ENCODE data around the gene CFAP298.
"Not testable (repeated sequence)": the region's sequence is repeated elsewhere in the genome, so short reads cannot be mapped to it uniquely, and the experiment has no call there.

CFAP298 gene

DNA sequence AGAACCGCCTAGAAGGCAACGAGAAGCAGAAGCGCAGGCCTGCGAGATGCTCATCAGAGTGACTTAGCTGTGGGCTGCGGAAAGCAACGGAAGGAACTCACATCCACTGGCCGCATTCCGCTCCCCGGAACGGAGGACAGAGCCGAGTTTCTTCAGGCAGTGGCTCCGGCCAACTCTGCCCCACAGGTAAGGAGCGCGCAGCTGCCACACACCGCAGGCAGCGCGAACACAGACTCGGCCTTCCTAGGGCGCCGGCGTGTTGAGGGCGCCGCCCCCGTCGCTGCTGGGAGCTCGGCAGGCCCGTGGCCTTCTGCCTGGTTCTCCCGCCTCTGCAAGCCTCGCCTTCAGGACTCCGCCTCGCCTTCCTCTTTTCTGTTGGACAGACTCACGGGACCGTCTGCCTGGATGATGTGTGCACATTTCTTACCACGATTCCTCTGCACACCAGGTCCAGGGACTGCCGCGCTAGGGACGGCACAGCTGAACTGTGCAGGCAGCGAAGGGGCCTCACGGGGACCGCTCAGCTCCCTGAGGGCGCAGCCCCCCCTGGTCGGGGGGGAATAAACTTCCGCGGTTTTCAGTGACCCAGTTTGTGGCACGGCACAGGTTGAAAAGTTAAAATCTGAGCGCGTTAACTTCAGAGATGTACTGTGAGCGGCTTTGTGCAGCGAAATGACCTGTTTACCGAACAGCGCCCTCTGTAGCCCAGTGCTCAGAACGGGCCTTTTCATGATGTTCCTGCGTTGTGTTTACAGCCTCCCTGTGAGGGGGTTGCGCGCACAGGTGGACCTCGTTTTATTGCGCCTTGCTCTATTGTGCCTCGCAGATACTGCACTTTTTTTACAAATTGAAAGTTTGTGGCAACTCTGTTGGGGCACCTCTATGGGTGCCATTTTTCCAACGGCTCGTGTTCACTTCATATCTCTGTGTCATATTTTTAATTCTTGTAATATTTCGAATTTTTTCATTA, 42.6 kb downstream of the CFAP298 start:
- DNase-seq (ENCODE audit: low read depth in 1 of 2, low spot score in 1 of 2): peak; percentile 55 to 63

DNA sequence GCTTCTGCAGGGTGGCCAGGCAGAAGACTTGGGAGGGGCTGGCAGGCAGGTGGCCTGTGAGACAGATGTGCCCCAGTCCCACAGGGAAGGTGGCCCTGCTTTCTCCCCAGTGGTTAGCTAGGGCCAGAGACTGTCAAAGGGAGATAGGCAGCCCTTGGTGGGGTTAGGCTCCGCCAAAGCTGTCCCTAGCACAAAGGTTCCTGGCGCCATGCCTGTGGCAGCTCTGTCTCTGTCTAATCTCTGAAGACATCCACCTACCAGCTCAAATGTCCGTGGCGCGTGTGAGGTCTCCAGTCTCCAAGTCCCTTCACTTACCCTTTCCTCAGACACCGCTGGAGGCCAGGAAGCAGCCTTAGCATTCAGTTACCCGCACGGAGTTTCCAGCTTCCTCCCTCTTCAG, 44.6 kb downstream of the CFAP298 start:
- DNase-seq (ENCODE audit: low read depth in 1 of 2, low spot score in 1 of 2): no peak

DNA sequence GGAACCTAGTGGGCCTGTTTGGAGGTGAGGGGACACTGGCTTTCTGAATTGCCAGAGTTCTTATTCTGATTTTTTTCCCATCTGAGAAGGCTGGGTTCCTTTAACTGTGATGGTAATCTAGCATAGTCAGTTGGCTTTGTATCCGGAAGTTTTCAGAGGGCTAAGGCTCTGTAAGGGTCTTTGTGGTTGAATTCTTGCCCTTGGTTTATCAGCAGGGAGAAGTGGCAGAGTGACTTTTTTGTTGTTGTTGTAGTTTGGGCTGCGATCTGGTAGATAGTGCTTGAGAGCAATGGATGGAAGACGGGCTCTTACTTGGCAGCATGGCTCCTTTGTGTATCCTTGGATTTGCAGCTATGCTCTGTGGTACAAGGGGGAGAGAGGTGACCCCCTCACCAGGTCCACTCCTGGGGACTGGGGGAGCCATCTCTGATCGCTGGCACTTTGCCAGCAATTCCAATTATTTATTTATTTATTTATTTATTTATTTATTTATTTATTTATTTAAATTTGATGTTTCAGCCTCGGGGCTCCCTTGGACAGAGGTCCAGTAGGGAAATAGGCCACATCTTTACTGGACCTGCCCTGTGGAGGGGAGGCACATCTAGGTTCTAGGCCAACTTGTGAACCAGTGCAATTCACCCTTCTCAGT, 45.3 kb downstream of the CFAP298 start:
- DNase-seq (ENCODE audit: low read depth in 1 of 2, low spot score in 1 of 2): no peak

GRCh38 chr21:32565856-32566465, 46.2 kb downstream of the CFAP298 start:
- no peak for DNase-seq (ENCODE audit: low read depth in 1 of 2, low spot score in 1 of 2)

GRCh38 chr21:32562915-32563314, 49.3 kb downstream of the CFAP298 start:
- DNase-seq (ENCODE audit: low read depth in 1 of 2, low spot score in 1 of 2): no peak

DNA sequence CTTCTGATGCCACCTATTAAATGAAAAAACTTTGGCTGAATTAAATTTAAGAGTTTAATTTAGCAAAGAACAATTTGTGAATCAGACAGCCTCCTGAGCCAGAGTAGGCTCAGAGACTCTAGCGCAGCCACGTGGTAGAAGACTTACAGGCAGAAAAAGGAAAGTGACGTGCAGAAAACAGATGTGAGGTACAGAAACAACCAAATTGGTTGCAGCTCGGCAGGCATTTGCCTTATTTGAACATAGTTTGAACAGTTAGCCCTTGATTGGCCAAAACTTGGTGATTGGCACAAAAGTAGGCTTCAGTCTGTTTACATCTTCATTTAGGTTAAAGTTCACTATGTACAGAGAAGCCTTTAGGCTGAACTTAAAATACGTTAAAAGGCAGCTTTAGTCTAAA, 49.8 kb downstream of the CFAP298 start:
- no peak for DNase-seq (ENCODE audit: low read depth in 1 of 2, low spot score in 1 of 2)

DNA sequence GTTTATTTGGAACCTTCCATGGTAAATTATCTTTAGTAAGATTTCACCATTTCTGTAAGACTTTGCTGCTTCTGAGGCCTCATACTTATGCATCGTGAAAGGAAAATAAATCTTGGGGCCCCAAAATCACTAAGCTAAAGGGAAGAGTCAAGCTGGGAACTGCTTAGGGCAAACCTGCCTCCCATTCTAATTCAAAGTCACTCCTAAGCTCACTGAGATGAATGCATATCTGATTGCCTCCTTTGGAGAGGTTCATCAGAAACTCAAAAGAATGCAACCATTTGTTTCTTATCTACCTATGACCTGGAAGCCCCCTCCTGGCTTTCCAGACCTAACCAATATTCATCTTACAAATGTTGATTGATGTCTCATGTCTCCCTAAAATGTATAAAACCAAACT, 50.7 kb downstream of the CFAP298 start:
- not testable (repeated sequence) for DNase-seq (ENCODE audit: low read depth in 1 of 2, low spot score in 1 of 2)

GRCh38 chr21:32560896-32561295, 51.3 kb downstream of the CFAP298 start:
- DNase-seq (ENCODE audit: low read depth in 1 of 2, low spot score in 1 of 2): no peak

- DNase-seq (ENCODE audit: low read depth in 1 of 2, low spot score in 1 of 2): no peak
Observed at GRCh38 chr21:32559006-32559610, 53.1 kb downstream of the CFAP298 start.

- no peak for DNase-seq (ENCODE audit: low read depth in 1 of 2, low spot score in 1 of 2)
Observed at GRCh38 chr21:32558106-32558505, 54.1 kb downstream of the CFAP298 start.

- DNase-seq (ENCODE audit: low read depth in 1 of 2, low spot score in 1 of 2): no peak
Observed at GRCh38 chr21:32554832-32555638, 57.1 kb downstream of the CFAP298 start.

DNA sequence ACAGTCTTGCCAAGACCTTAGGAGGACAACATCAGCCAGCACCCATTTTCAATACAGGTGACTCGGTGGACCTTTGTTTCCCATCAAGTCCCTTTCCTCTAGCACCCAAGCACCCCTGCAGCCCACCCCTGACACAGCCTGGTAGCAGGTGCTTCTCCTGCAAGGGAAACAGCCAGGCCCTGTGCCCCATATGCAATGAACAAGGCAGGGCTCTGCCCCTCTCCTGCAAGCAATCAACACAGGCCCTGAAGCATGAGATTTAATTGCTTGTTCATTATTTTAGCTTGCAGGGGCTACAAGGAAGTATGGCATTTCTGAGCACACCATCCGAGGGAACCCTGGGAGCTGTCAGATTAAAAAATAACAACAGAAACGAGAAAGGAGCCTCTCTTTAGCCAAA, 62.3 kb downstream of the CFAP298 start:
- no peak for DNase-seq (ENCODE audit: low read depth in 1 of 2, low spot score in 1 of 2)

GRCh38 chr21:32549440-32549839, 62.7 kb downstream of the CFAP298 start:
- DNase-seq (ENCODE audit: low read depth in 1 of 2, low spot score in 1 of 2): no peak
